Activated T-cell treated with anti-CD3 and anti-CD28 coated beads, Interleukin-2, amount 50 U/mL, for 4 hours (primary cell): ENCODE data around the gene DLEU7. TPM values are rescaled to one million over a fixed set of nuclear protein-coding genes. Genes with fewer than 3 reads are reported as not detected.

Experiments
- ATAC-seq, 2 donors: fragments of 200-7000 bp; cut with Tn5 transposase; one replicate each; pipeline ENCODE4 v1.10.0; 2021
- DNase-seq: peaks from one replicate; pipeline ENCODE4 v3.0.0-alpha.2; 2020
- H3K27me3 Mint-ChIP-seq: one replicate; pipeline ENCODE4 v1.8.0; 2021; ENCODE audit warnings: low read depth, mixed read lengths
- H3K36me3 Mint-ChIP-seq: one replicate; pipeline ENCODE4 v1.8.0; 2022; ENCODE audit warnings: mixed read lengths; ENCODE audit not compliant: insufficient read depth
- H3K4me1 Mint-ChIP-seq: one replicate; pipeline ENCODE4 v1.8.0; 2021; ENCODE audit warnings: low read depth, mixed read lengths
- H3K4me3 Mint-ChIP-seq: one replicate; pipeline ENCODE4 v1.8.0; 2021; ENCODE audit warnings: mild to moderate bottlenecking, moderate library complexity, mixed read lengths
- H3K9me3 Mint-ChIP-seq: one replicate; pipeline ENCODE4 v1.8.0; 2021; ENCODE audit warnings: mixed read lengths
- total RNA-seq, 3 donors: library from RNA; stranded (reverse); gene quantifications; one replicate each; pipeline ENCODE4 v1.2.1, GENCODE V29; 2021

DLEU7 gene
- total RNA-seq, 3 donors from 2014 or later = not detected

GRCh38 chr13:50864492-50864891 lies 21.0 kb upstream of the DLEU7 start:
- Mint-ChIP-seq H3K4me1 (no peaks in the 10 kb centered on the region), H3K9me3 (peaks cover 6% of the 10 kb centered on the region), H3K27me3 (no peaks in the 10 kb centered on the region), H3K36me3 (no peaks in the 10 kb centered on the region), H3K4me3 (no peak overlapping the region)
- DNase-seq (no peak), ATAC-seq (no peak)

- Mint-ChIP-seq H3K4me1 (no peaks in the 10 kb centered on the region), H3K27me3 (peaks cover 21% of the 10 kb centered on the region), H3K9me3 (peaks cover 28% of the 10 kb centered on the region), H3K36me3 (peaks cover 11% of the 10 kb centered on the region), H3K4me3 (no peak overlapping the region)
- ATAC-seq (no peak), DNase-seq (no peak)
These were observed 12.2 kb upstream of the DLEU7 start for GRCh38 chr13:50855681-50856080.

GRCh38 chr13:50850445-50850844 lies 7.0 kb upstream of the DLEU7 start:
- H3K36me3 Mint-ChIP-seq = peaks cover 4% of the 10 kb centered on the region
- no peak for DNase-seq
- no peak for ATAC-seq
- H3K9me3 Mint-ChIP-seq = no peaks in the 10 kb centered on the region
- peaks cover 6% of the 10 kb centered on the region for H3K27me3 Mint-ChIP-seq
- peaks cover 12% of the 10 kb centered on the region for H3K4me1 Mint-ChIP-seq
- H3K4me3 Mint-ChIP-seq = no peak overlapping the region

- DNase-seq (no peak), ATAC-seq (no peak)
- H3K4me3 Mint-ChIP-seq = no peak overlapping the region
- peaks cover 7% of the 10 kb centered on the region for H3K27me3 Mint-ChIP-seq
- H3K4me1 Mint-ChIP-seq = peaks cover 14% of the 10 kb centered on the region
- H3K36me3 Mint-ChIP-seq = peaks cover 2% of the 10 kb centered on the region
- H3K9me3 Mint-ChIP-seq = no peaks in the 10 kb centered on the region
These were observed 4.0 kb upstream of the DLEU7 start for GRCh38 chr13:50847501-50847900.

- DNase-seq (no peak), ATAC-seq (no peak)
- Mint-ChIP-seq H3K4me1 (peaks cover 14% of the 10 kb centered on the region), H3K9me3 (no peaks in the 10 kb centered on the region), H3K4me3 (no peak overlapping the region), H3K27me3 (peaks cover 12% of the 10 kb centered on the region), H3K36me3 (peaks cover 2% of the 10 kb centered on the region)
These were observed 3.5 kb upstream of the DLEU7 start for GRCh38 chr13:50846861-50847475.

- H3K4me1 Mint-ChIP-seq = peaks cover 14% of the 10 kb centered on the region
- DNase-seq (no peak), ATAC-seq (no peak)
- H3K4me3 Mint-ChIP-seq = no peak overlapping the region
- no peaks in the 10 kb centered on the region for H3K9me3 Mint-ChIP-seq
- H3K27me3 Mint-ChIP-seq = peaks cover 10% of the 10 kb centered on the region
- H3K36me3 Mint-ChIP-seq = peaks cover 2% of the 10 kb centered on the region
These were observed 1.7 kb upstream of the DLEU7 start for GRCh38 chr13:50845211-50845610.

- H3K4me1 Mint-ChIP-seq = peaks cover 14% of the 10 kb centered on the region
- no peak overlapping the region for H3K4me3 Mint-ChIP-seq
- peaks cover 10% of the 10 kb centered on the region for H3K27me3 Mint-ChIP-seq
- ATAC-seq (no peak), DNase-seq (no peak)
- H3K9me3 Mint-ChIP-seq = no peaks in the 10 kb centered on the region
- peaks cover under 1% of the 10 kb centered on the region for H3K36me3 Mint-ChIP-seq
These were observed 788 bp upstream of the DLEU7 start for GRCh38 chr13:50844084-50844875.

- Mint-ChIP-seq H3K4me1 (peaks cover 14% of the 10 kb centered on the region), H3K9me3 (no peaks in the 10 kb centered on the region), H3K27me3 (peaks cover 10% of the 10 kb centered on the region), H3K4me3 (no peak overlapping the region), H3K36me3 (no peaks in the 10 kb centered on the region)
- DNase-seq (no peak), ATAC-seq (no peak)
These were observed 569 bp downstream of the DLEU7 start for GRCh38 chr13:50842990-50843256.

- Mint-ChIP-seq H3K4me3 (no peak overlapping the region), H3K27me3 (peaks cover 10% of the 10 kb centered on the region), H3K4me1 (peaks cover 14% of the 10 kb centered on the region), H3K36me3 (no peaks in the 10 kb centered on the region), H3K9me3 (no peaks in the 10 kb centered on the region)
- ATAC-seq (no peak), DNase-seq (no peak)
These were observed 1.1 kb downstream of the DLEU7 start for GRCh38 chr13:50842251-50842989.

GRCh38 chr13:50841786-50842185 lies 1.7 kb downstream of the DLEU7 start:
- ATAC-seq = no peak
- no peak for DNase-seq
- Mint-ChIP-seq H3K9me3 (no peaks in the 10 kb centered on the region), H3K4me3 (no peak overlapping the region), H3K27me3 (peaks cover 10% of the 10 kb centered on the region), H3K4me1 (peaks cover 9% of the 10 kb centered on the region), H3K36me3 (no peaks in the 10 kb centered on the region)

- peaks cover 10% of the 10 kb centered on the region for H3K27me3 Mint-ChIP-seq
- DNase-seq (no peak), ATAC-seq (no peak)
- no peak overlapping the region for H3K4me3 Mint-ChIP-seq
- no peaks in the 10 kb centered on the region for H3K9me3 Mint-ChIP-seq
- no peaks in the 10 kb centered on the region for H3K36me3 Mint-ChIP-seq
- H3K4me1 Mint-ChIP-seq = peaks cover 2% of the 10 kb centered on the region
These were observed 3.2 kb downstream of the DLEU7 start for GRCh38 chr13:50840284-50840683.

- Mint-ChIP-seq H3K9me3 (no peaks in the 10 kb centered on the region), H3K4me3 (no peak overlapping the region), H3K4me1 (peaks cover 2% of the 10 kb centered on the region), H3K36me3 (no peaks in the 10 kb centered on the region), H3K27me3 (peaks cover 10% of the 10 kb centered on the region)
- DNase-seq (no peak), ATAC-seq (no peak)
These were observed 3.7 kb downstream of the DLEU7 start for GRCh38 chr13:50839828-50840227.

- no peaks in the 10 kb centered on the region for H3K36me3 Mint-ChIP-seq
- ATAC-seq (no peak), DNase-seq (no peak)
- H3K4me3 Mint-ChIP-seq = no peak overlapping the region
- no peaks in the 10 kb centered on the region for H3K4me1 Mint-ChIP-seq
- H3K27me3 Mint-ChIP-seq = peaks cover 6% of the 10 kb centered on the region
- H3K9me3 Mint-ChIP-seq = no peaks in the 10 kb centered on the region
These were observed 4.8 kb downstream of the DLEU7 start for GRCh38 chr13:50838701-50839100.

- H3K9me3 Mint-ChIP-seq = no peaks in the 10 kb centered on the region
- H3K36me3 Mint-ChIP-seq = no peaks in the 10 kb centered on the region
- DNase-seq = no peak
- H3K4me1 Mint-ChIP-seq = no peaks in the 10 kb centered on the region
- ATAC-seq = no peak
- H3K4me3 Mint-ChIP-seq = no peak overlapping the region
- H3K27me3 Mint-ChIP-seq = peaks cover 6% of the 10 kb centered on the region
These were observed 5.5 kb downstream of the DLEU7 start for GRCh38 chr13:50838031-50838430.

- peaks cover 8% of the 10 kb centered on the region for H3K9me3 Mint-ChIP-seq
- H3K27me3 Mint-ChIP-seq = peaks cover 2% of the 10 kb centered on the region
- DNase-seq (no peak), ATAC-seq (peak; percentile 66 to 70)
- H3K4me1 Mint-ChIP-seq = no peaks in the 10 kb centered on the region
- H3K4me3 Mint-ChIP-seq = no peak overlapping the region
- no peaks in the 10 kb centered on the region for H3K36me3 Mint-ChIP-seq
These were observed 12.0 kb downstream of the DLEU7 start for GRCh38 chr13:50831512-50831911.
